Measurements from ENCODE around the gene WTIP. TPM values are rescaled to one million over a fixed set of nuclear protein-coding genes. Genes with fewer than 3 reads are reported as not detected.

WTIP gene
- total and polyA plus RNA-seq, 2 of the 4 experiments (the other 2 are of a cell fraction): 30.3 to 48.9 TPM

GRCh38 chr19:34475026-34475974, 6.3 kb upstream of the WTIP start:
- POLR2A ChIA-PET (ENCODE audit: unreplicated experiment): interaction anchor here (0.6 kb wide), 1 partner anchor 270 kb away, joined by 6 read pairs; no protein-coding TSS in a partner anchor
- TF ChIP-seq MAZ (IDR thresholded peaks at IDR 0.05; ENCODE audit: borderline replicate concordance, low read depth, low read length) (no peak), FOS (IDR thresholded peaks at IDR 0.05; ENCODE audit: low read depth, low read length) (peak; percentile 98), RCOR1 (IDR thresholded peaks at IDR 0.05; ENCODE audit: insufficient replicate concordance, low read length) (no peak), RFX5 (IDR thresholded peaks at IDR 0.05; ENCODE audit: low read depth, low read length) (no peak), CHD1 (IDR thresholded peaks at IDR 0.05; ENCODE audit: low read depth, low read length) (no peak), NFE2L2 (IDR thresholded peaks at IDR 0.05; ENCODE audit: low read depth, low read length) (no peak), BHLHE40 (IDR thresholded peaks at IDR 0.05; ENCODE audit: low read depth, low read length) (peak; percentile 62; the same call in 1 of the 2 replicates), MXI1 (IDR thresholded peaks at IDR 0.05; ENCODE audit: borderline replicate concordance, low read depth, low read length) (no peak), RAD21 (IDR thresholded peaks at IDR 0.05; ENCODE audit: low read length) (no peak), CTCF (conservative IDR thresholded peaks at IDR 0.05; ENCODE audit: low read depth, low read length) (no peak), SMC3 (IDR thresholded peaks at IDR 0.05; ENCODE audit: low read depth, low read length) (no peak), CEBPB (IDR thresholded peaks at IDR 0.05; ENCODE audit: low read depth, low read length) (peak; percentile 95), POLR2A (IDR thresholded peaks at IDR 0.05; ENCODE audit: low read depth, low read length) (no peak)
- TF ChIP-seq, protein P1, sequence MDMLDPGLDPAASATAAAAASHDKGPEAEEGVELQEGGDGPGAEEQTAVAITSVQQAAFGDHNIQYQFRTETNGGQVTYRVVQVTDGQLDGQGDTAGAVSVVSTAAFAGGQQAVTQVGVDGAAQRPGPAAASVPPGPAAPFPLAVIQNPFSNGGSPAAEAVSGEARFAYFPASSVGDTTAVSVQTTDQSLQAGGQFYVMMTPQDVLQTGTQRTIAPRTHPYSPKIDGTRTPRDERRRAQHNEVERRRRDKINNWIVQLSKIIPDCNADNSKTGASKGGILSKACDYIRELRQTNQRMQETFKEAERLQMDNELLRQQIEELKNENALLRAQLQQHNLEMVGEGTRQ (IDR thresholded peaks at IDR 0.05; ENCODE audit: low read depth, low read length): no peak

More at GRCh38 chr19:34475026-34475974, 6.3 kb upstream of the WTIP start:
- DNase-seq (peak; percentile 91), ATAC-seq (ENCODE audit: low read depth) (peak; percentile 89)
- Histone ChIP-seq H3K56ac (ENCODE audit: extremely low read depth, insufficient read depth, low read length) (no peak overlapping the region), H2AK5ac (ENCODE audit: low read depth, low read length) (peak overlapping the region; percentile 38; the same call in 1 of the 2 replicates), H2AFZ (replicated peaks; ENCODE audit: low read length, poor library complexity) (no peak overlapping the region), H3K4me1 (ENCODE audit: control insufficient read depth, insufficient read depth, low read length) (peaks cover 6% of the 10 kb centered on the region), H3K9me1 (ENCODE audit: insufficient read depth, low read length) (peaks cover 14% of the 10 kb centered on the region), H3K36me3 (ENCODE audit: control insufficient read depth, insufficient read depth, low read length) (peaks cover 14% of the 10 kb centered on the region), H2BK15ac (ENCODE audit: low read depth, low read length) (no peak overlapping the region), H4K8ac (ENCODE audit: low read depth in 2 of 2, low read length in 2 of 2) (peak overlapping the region in 1 of 2 experiments; percentile 42; a peak in 1 of 4 replicates), H3K27me3 (ENCODE audit: control insufficient read depth, insufficient read depth, low read length) (no peaks in the 10 kb centered on the region), H2BK120ac (ENCODE audit: low read depth, low read length) (peak overlapping the region; percentile 1; the same call in 1 of the 2 replicates), H4K20me1 (ENCODE audit: insufficient read depth, low read length) (peaks cover 12% of the 10 kb centered on the region), H4K91ac (ENCODE audit: insufficient read depth, low read depth, low read length) (peak overlapping the region; percentile 55), H3K4me3 (ENCODE audit: insufficient read depth, low read depth, low read length) (no peak overlapping the region), H4K5ac (ENCODE audit: low read depth, low read length) (no peak overlapping the region), H3K4ac (ENCODE audit: low read depth, low read length) (peak overlapping the region; percentile 11), H2AK9ac (replicated peaks; ENCODE audit: low read depth, low read length, poor library complexity) (peak overlapping the region; percentile 29), H3K27ac (ENCODE audit: insufficient read depth, low read length) (peak overlapping the region; percentile 71), H2BK20ac (ENCODE audit: low read depth, low read length) (peak overlapping the region; percentile 42), H3K9ac (ENCODE audit: low read depth, low read length) (no peak overlapping the region), H3K9me3 (ENCODE audit: control insufficient read depth, insufficient read depth, low read length) (no peaks in the 10 kb centered on the region), H3K14ac (replicated peaks; ENCODE audit: low read depth, low read length) (peak overlapping the region; percentile 47; the same call in 1 of the 2 replicates), H3K18ac (ENCODE audit: low read depth, low read length) (peak overlapping the region; percentile 10; the same call in 1 of the 2 replicates), H3K23ac (ENCODE audit: low read depth, low read length) (peak overlapping the region; percentile 1; the same call in 1 of the 2 replicates), H3K4me2 (ENCODE audit: low read depth, low read length) (peak overlapping the region; percentile 67), H2BK5ac (ENCODE audit: low read depth, low read length, poor library complexity, severe bottlenecking) (peak overlapping the region; percentile 57), H3K79me1 (ENCODE audit: low read depth in 1 of 2, low read length in 2 of 2) (peaks cover 4 to 32% of the 10 kb centered on the region in 2 experiments; a peak in 2 of 4 replicates)
- CTCF ChIA-PET: no interaction called here
- WGBS, 2 experiments (ENCODE audit: extremely low coverage in 2 of 2, insufficient read length in 1 of 2): 0% methylated on average over 2 of the region's 9 CpGs; no CpG with 5 or more reads in 1 of the 2 experiments
- intact Hi-C loops (cut with micrococcal nuclease) (no loop called here), in situ Hi-C loops (cut with MboI; ENCODE audit: low sequenced_read_pairs) (no loop called here), dilution Hi-C loops (cut with HindIII; ENCODE audit: low sequenced_read_pairs, unreplicated experiment) (no loop called here)
- BruUV-seq (replicated peaks): no TSS peak
